GM18870 (cell line): ENCODE data around the gene MEIS2.

Experiments
- ATAC-seq: cut with Tn5 transposase; IDR thresholded peaks from one replicate; pipeline ENCODE4 v1.9.1; 2021; ENCODE audit warnings: moderate library complexity; ENCODE audit not compliant: unreplicated experiment

MEIS2 gene

GRCh38 chr15:36904715-36905114 lies 195.6 kb downstream of the MEIS2 start:
- ATAC-seq = no peak

DNA sequence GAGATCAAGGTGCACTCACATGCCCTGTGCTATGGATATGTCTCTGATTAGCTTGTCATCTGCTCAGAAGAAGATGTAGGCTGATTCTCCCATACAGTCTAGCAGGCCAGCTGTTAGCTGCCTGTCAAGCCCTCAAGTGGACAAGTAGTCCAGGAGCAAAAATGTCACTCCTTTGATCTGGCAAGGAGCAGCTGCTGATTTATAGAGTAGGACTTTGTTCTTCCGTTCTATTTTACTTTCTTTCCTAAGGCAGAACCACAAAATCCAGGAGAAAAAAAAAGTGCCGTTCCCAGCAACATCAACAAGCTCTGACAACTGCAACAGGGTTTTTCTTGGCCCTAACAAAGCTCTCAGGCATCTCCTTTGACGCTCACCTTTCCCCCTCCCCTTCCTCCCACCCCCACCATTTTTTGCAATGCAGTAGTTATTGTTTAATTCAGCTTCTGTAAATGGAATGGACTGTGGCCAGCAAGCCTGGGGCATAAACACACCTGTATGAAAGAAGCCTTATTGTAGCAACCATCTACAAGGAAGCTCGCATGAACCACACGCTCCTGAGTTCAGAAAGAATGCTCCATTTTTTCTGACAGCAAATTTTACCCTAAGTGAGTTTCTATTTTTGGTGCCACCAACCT lies 196.3 kb downstream of the MEIS2 start:
- ATAC-seq = no peak

- no peak for ATAC-seq
Measured at GRCh38 chr15:36903195-36903594, 197.2 kb downstream of the MEIS2 start.

DNA sequence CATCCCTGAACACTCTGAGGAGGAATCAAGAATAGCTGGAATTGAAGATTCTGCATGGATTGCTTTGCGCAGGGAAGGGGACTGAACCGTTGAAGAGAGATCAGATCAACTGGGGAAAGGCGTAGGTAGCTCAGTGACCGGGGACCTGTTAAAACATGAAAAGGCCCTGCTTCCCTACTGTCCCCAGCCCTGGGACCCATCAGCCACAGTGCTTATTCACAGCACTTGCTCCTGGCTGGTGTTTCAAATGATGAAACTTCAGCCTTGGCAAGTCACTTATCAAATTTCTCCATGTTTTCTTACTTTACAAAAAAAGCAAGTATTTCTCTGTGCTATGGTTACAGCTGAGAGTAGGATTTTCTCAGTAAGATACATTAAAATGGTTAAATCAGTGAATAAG lies 199.3 kb downstream of the MEIS2 start:
- no peak for ATAC-seq

- no peak for ATAC-seq
Measured at GRCh38 chr15:36899696-36900095, 200.7 kb downstream of the MEIS2 start.

DNA sequence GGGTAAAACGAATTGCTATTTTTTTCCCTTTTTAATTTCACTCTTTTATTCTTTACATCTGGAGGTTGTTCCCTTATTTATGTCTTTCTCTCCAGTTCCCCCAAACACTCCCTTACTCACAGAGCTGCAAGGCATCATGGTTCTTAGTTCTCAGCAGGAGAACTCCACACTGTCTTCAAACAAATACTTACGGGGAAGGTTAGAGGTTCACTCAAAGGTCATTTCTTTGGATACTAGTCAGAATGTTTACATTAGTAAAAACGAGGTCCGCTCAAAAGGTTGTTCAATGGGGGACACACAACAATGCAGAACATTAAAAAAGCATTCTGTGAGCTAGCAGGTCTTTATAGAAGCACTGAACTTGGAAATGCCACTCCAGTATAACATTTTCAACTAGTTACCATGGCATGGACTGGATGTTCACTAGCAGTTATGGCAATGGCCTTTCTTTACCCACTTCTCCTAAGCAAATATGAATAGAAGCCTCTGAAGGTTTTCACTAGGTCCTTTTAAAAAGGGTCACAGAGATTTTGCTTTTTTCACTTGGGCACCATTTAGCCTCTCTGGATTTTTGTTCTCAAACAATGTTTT lies 201.7 kb downstream of the MEIS2 start:
- no peak for ATAC-seq

- ATAC-seq = no peak
Measured at GRCh38 chr15:36897834-36898233, 202.5 kb downstream of the MEIS2 start.

GRCh38 chr15:36896949-36897348 lies 203.4 kb downstream of the MEIS2 start:
- ATAC-seq = no peak

- ATAC-seq = no peak
Measured at GRCh38 chr15:36894075-36894474, 206.3 kb downstream of the MEIS2 start.

DNA sequence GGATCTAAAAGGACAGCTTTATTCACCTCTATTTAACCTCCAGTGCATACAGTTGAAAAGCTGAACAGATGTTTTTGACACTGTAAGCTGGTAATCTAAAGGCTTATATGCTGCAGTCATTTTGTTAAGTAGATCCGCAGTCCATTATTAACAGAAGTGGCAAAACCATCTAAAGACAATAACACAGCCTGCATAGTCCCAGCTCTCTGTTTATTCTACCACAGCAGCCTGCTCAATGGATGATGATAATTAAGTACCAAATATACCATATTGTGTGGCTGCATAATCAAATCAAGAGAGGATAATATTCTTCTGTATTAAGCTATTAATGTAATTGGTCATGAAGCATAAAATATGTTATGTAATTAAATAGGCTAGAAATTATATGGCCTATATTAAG lies 207.1 kb downstream of the MEIS2 start:
- no peak for ATAC-seq

DNA sequence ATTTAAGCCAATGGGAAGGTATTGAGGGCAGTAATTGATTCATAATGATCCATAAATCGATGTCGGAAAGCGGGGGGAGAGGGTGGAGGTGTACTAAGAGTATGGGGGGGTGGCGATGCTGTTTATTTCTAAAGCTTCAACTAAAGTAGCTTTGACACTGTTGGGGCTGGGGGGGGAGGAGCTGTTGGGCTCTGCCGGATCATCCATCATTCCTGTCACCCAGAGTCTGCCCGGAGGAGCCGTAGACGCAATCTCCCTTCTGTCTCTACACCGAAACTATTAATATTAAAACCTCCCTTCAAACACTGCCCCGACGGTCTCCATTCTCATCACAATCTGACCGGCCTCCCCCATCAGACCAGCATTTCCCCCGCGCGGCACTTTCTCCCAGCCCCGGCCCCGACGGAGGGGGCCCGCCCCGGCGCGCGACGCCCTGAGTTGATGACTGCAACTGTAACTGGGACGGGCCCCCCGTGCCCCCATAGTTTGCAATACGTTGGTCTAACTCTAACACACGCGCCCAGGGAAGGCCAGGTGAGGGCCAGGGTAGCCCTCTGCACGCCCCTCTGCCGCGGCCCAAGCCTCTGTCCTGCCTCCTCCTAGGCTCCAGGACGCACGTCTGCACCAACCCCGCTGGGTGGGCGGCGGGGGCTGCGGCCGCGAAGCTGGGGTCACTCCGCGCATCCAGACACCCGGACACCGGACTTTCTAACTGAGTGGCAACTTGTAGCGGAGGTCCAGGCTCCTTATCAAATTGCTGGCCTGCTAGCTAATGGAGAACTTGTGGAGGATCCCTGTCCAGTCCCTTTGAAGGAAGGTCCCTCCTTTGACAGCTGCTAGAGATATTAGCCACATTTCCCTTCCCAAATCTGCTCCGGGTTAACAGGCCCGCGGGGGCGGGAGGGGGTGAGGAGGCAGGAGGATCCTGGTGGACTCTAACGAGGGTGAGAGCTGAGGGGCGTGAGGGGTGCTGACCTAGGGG lies 212.0 kb downstream of the MEIS2 start:
- no peak for ATAC-seq

GRCh38 chr15:36887214-36887961 lies 213.0 kb downstream of the MEIS2 start:
- no peak for ATAC-seq

GRCh38 chr15:36886701-36887100 lies 213.6 kb downstream of the MEIS2 start:
- no peak for ATAC-seq

DNA sequence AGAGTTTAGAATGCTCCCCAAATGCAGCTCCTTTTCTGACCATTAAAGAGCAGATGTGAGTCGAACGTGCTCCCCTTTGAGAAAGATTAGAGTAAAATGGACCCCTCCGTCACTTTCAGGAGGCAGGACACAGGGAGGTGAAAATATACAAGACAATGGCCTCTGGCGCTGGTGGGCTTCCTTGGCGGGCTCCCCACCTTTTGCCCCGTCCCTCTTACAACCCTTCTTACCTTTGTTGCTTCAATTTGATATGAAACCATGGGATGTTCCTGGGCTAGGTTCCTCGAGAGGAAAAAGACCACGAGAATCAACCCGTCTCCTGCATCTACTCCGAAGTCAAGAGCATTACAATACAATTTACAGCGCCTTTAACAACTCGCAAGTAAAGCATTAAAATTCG lies 214.2 kb downstream of the MEIS2 start:
- ATAC-seq = no peak

- ATAC-seq = no peak
Measured at GRCh38 chr15:36885771-36886170, 214.6 kb downstream of the MEIS2 start.

- ATAC-seq = no peak
Measured at GRCh38 chr15:36884936-36885635, 215.3 kb downstream of the MEIS2 start.

GRCh38 chr15:36884518-36884875 lies 215.9 kb downstream of the MEIS2 start:
- ATAC-seq = no peak

- peak; percentile 81 for ATAC-seq
Measured at GRCh38 chr15:36883713-36884517, 216.4 kb downstream of the MEIS2 start.

- no peak for ATAC-seq
Measured at GRCh38 chr15:36882487-36883131, 217.7 kb downstream of the MEIS2 start.
